ENCODE measurements around the gene SLIT2.

The SLIT2 gene

DNA sequence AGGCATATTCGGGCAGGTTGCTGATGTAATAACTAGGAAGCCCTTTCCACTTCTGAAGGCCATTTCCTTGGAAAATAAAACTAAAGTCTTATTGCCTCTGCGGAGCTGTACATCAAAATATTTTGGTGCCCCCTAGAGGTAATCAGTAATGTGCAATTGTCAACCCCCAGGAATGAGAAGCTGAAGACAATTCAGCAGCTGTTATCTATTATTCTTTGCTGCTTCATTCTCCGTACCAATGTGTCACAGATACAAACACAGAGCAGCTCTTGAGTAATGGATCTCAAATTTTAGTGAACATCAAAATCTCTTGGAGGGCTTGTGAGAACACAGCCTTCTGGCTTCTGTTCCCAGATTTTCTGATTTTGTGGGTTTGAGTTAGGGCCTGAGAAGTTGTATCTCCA, 3.5 kb upstream of the SLIT2 start:
- CTCF ChIA-PET = interaction anchor here (0.6 to 4.0 kb wide), 18 partner anchors 9 to 1024 kb away, joined by 3 to 17 read pairs (median 4); no protein-coding TSS in a partner anchor
- DNase-seq (ENCODE audit: extremely low spot score) = peak; percentile 16
- TF ChIP-seq, protein P1, sequence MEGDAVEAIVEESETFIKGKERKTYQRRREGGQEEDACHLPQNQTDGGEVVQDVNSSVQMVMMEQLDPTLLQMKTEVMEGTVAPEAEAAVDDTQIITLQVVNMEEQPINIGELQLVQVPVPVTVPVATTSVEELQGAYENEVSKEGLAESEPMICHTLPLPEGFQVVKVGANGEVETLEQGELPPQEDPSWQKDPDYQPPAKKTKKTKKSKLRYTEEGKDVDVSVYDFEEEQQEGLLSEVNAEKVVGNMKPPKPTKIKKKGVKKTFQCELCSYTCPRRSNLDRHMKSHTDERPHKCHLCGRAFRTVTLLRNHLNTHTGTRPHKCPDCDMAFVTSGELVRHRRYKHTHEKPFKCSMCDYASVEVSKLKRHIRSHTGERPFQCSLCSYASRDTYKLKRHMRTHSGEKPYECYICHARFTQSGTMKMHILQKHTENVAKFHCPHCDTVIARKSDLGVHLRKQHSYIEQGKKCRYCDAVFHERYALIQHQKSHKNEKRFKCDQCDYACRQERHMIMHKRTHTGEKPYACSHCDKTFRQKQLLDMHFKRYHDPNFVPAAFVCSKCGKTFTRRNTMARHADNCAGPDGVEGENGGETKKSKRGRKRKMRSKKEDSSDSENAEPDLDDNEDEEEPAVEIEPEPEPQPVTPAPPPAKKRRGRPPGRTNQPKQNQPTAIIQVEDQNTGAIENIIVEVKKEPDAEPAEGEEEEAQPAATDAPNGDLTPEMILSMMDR (IDR thresholded peaks at IDR 0.05; ENCODE audit: control extremely low read depth, extremely low read depth, low read depth, missing control alignments) = peak; percentile 55
- POLR2A ChIA-PET = no interaction called here

DNA sequence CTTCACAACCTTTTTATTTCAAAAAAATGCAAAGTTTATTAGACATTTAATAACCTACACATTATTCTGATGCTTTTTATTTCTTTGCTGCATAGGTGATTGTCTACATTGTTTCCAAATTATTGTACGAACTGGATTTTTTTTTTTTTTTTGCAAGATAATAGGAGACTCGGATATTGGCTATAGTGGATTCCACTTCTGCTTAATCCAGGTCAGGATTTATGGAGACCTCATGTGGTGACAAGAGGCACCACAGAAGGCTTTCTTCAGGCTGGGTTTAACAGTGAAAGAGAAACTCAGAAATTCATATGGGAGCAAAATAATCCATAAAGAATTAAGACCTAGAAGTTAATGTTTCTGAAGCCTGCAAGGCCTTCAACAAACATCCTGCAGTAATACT, 2.4 kb upstream of the SLIT2 start:
- DNase-seq (ENCODE audit: extremely low spot score) = no peak
- CTCF ChIA-PET = interaction anchor here (1.2 to 4.0 kb wide), 5 partner anchors 14 to 1025 kb away, joined by 5 to 17 read pairs (median 10); no protein-coding TSS in a partner anchor
- TF ChIP-seq, protein P1 (IDR thresholded peaks at IDR 0.05; ENCODE audit: control extremely low read depth, extremely low read depth, low read depth, missing control alignments) = no peak
- POLR2A ChIA-PET = no interaction called here

DNA sequence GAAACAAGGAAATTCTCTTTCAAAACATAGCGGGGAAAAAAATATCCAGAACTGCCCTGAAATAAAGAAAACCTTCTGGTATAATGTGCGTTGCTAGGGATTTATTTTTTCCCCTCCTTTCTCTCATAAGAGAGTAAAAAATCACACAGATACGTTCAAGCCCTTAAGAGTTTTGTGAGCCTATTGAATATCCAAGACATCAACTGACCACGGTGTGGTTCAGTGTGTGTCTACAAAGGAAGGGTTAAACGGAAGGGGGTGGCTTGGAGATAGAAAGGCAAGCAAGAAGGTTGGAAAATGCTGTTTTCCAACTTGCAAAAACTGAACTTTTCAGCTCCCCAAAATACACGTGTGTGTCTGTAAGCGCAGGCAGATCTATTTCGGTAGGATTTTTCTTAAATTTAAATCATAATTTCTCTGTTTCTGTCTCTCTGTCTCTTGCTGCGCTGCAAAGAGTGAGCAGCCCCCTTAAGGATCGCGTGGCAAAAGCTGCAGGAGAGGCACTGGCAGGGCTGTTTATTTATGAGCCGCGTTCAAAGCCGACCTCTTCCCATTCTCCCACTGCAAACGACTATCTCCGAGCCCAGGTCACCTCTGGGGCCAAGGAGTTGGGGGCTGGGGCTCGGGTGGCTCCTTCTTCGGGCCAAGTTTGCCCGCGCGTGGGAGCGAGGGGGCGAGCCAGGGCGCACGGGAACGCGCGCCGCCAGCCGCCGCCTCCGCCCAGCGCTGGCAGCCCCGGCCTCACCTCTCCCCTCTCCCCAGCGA, 492 bp upstream of the SLIT2 start:
- TF ChIP-seq, protein P1 (IDR thresholded peaks at IDR 0.05; ENCODE audit: control extremely low read depth, extremely low read depth, low read depth, missing control alignments) = no peak
- ChIA-PET POLR2A (no interaction called here), CTCF (no interaction called here)
- DNase-seq (ENCODE audit: extremely low spot score) = no peak

DNA sequence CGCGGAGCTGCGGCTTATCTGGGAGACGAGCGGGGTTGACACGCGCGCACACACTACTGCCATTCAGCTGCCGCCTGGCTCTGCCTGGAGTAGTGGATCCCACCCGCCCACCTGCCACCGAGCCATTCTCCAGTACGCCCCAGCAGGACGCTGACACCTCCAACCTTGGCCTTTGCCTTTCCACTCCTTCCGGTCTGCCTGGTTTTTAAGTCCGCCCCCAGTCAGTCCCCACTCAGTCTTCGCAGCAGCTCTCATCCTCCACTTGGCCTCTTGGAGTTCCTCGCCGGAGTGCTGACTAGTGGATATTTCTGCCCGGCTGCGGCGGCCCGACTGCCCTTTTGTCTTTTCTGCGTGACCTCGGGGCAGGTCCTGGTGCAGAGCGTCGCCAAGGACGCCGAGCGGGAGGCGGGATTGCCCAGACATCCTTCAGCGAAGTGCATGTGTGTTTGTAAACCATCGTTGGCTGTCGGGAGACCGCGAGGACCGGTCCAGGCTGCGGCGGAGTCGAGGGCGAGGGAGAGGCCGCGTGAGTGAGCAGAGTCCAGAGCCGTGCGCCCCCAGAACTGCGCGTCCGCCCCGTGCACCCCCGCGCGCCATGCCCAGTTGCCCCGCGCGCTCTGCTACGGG, 1.1 kb downstream of the SLIT2 start:
- DNase-seq (ENCODE audit: extremely low spot score) = peak; percentile 18
- POLR2A ChIA-PET = no interaction called here

DNA sequence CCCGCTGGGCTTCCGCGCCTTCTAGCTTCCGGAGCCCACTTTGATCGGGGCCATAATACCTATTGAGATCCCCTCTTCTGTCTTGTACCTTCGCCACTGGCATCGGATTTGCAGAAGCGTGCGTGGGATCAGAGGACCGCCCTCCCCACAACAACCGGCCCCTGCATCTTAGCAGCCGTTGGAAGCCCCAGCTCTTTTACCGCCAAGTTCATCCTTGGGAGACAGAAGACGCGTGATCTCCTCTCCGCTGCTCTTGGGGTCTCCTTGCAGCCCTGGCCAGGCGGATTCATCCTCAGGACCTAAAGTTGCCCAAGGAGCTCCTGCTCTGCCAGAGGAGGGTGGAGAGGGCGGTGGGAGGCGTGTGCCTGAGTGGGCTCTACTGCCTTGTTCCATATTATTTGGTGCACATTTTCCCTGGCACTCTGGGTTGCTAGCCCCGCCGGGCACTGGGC, 1.6 kb downstream of the SLIT2 start:
- POLR2A ChIA-PET = no interaction called here
- TF ChIP-seq, protein P1 (IDR thresholded peaks at IDR 0.05; ENCODE audit: control extremely low read depth, extremely low read depth, low read depth, missing control alignments) = no peak
- CTCF ChIA-PET = interaction anchor here (1.3 kb wide), 1 partner anchor 8 kb away, joined by 3 read pairs; no protein-coding TSS in a partner anchor
- DNase-seq (ENCODE audit: extremely low spot score) = peak; percentile 5

More for the DNA sequence above, 1.1 kb downstream of the SLIT2 start:
- CTCF ChIA-PET = interaction anchor here (1.3 kb wide), 1 partner anchor 8 kb away, joined by 3 read pairs; no protein-coding TSS in a partner anchor
- TF ChIP-seq, protein P1 (IDR thresholded peaks at IDR 0.05; ENCODE audit: control extremely low read depth, extremely low read depth, low read depth, missing control alignments) = no peak

DNA sequence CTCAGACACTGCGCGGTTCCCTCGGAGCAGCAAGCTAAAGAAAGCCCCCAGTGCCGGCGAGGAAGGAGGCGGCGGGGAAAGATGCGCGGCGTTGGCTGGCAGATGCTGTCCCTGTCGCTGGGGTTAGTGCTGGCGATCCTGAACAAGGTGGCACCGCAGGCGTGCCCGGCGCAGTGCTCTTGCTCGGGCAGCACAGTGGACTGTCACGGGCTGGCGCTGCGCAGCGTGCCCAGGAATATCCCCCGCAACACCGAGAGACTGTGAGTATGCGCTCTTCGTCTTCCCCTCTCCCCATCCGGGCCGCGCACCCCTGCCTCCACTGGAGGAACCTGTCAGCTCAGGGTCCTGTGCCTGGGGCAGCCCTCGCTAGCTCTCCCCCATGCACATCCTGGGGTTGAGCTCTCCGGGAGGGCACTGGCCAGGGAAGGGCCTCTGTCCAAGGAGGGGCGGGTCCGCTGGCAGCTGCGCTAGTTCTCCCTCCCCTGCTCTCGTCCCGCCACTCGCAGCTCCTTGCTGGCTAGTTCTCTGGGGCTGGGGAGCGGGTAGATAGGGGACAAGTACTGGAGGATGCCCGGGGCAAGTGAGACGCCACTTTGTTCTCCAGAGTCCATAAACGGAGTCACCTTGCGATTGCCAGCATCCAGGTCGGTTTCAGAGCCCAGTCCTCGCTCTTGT, 2.2 kb downstream of the SLIT2 start:
- DNase-seq (ENCODE audit: extremely low spot score) = peak; percentile 24
- ChIA-PET POLR2A (no interaction called here), CTCF (interaction anchor here (1.3 kb wide), 1 partner anchor 9 kb away, joined by 3 read pairs; no protein-coding TSS in a partner anchor)
- TF ChIP-seq, protein P1 (IDR thresholded peaks at IDR 0.05; ENCODE audit: control extremely low read depth, extremely low read depth, low read depth, missing control alignments) = no peak

Measured in GM10248 (cell line).